Activated CD8-positive, alpha-beta T cell treated with anti-CD3 and anti-CD28 coated beads for 36 hours (primary cell): ENCODE measurements around the gene CTDSP2. TPM values are rescaled to one million over a fixed set of nuclear protein-coding genes. Genes with fewer than 3 reads are reported as not detected.

ENCODE experiments used
- ATAC-seq: fragments of 200-7000 bp; cut with Tn5 transposase; one replicate; pipeline ENCODE4 v1.10.0; 2021; ENCODE audit warnings: mild to moderate bottlenecking, moderate library complexity
- CTCF ChIA-PET: fragments of 350-600 bp; sonication (Branson Sonifier 250); formaldehyde crosslinking; loops from one replicate; lab custom pipeline; 2021; ENCODE audit warnings: antibody characterized with exemption; lab: Charles Lee
- POLR2A ChIA-PET: fragments of 350-600 bp; sonication (Branson Sonifier 250); formaldehyde crosslinking; loops from one replicate; lab custom pipeline; 2021; ENCODE audit warnings: antibody characterized with exemption; lab: Charles Lee
- DNase-seq: peaks from one replicate; pipeline ENCODE4 v3.0.0-alpha.2; 2020
- H3K27ac Mint-ChIP-seq: one replicate; pipeline ENCODE4 v1.8.0; 2021; ENCODE audit warnings: mild to moderate bottlenecking, mixed read lengths
- H3K27me3 Mint-ChIP-seq: one replicate; pipeline ENCODE4 v1.8.0; 2021; ENCODE audit warnings: mixed read lengths
- H3K36me3 Mint-ChIP-seq: one replicate; pipeline ENCODE4 v1.8.0; 2021; ENCODE audit warnings: low read depth, mixed read lengths
- H3K4me1 Mint-ChIP-seq: one replicate; pipeline ENCODE4 v1.8.0; 2021; ENCODE audit warnings: low read depth, mixed read lengths
- H3K4me3 Mint-ChIP-seq: one replicate; pipeline ENCODE4 v1.8.0; 2021; ENCODE audit warnings: mild to moderate bottlenecking, moderate library complexity, mixed read lengths
- H3K9me3 Mint-ChIP-seq: one replicate; pipeline ENCODE4 v1.8.0; 2021; ENCODE audit warnings: mixed read lengths
- CTCF ChIP-seq: fragments of 200-600 bp; IDR thresholded peaks from one replicate; pipeline ENCODE4 v1.8.0; 2022; ENCODE audit warnings: antibody characterized with exemption, mild to moderate bottlenecking
- intact Hi-C: fragments of 100-400 bp; cut with micrococcal nuclease; formaldehyde crosslinking; loops from one replicate; pipeline ENCODE4 v1.10.0; 2022
- total RNA-seq, 2 experiments: library from RNA; stranded (reverse); gene quantifications; one replicate each; pipeline ENCODE4 v1.2.3, GENCODE V29; 2021

The CTDSP2 gene
- total RNA-seq, 2 experiments from 2014 or later = 67.1 to 67.2 TPM

- Mint-ChIP-seq H3K9me3 (no peaks in the 10 kb centered on the region), H3K4me1 (peaks cover 14% of the 10 kb centered on the region), H3K4me3 (no peak overlapping the region), H3K27ac (no peak overlapping the region), H3K27me3 (peaks cover 5% of the 10 kb centered on the region), H3K36me3 (no peaks in the 10 kb centered on the region)
- no peak for TF ChIP-seq CTCF
- no peak for DNase-seq
- CTCF ChIA-PET = interaction anchor here (0.7 to 1.0 kb wide), 2 partner anchors 13 to 17 kb away, joined by 3 read pairs; no protein-coding TSS in a partner anchor
- POLR2A ChIA-PET = interaction anchor here (1.0 kb wide), 1 partner anchor 8 kb away, joined by 3 read pairs; no protein-coding TSS in a partner anchor
- intact Hi-C loops = no loop called here
- no peak for ATAC-seq
Observed at GRCh38 chr12:57877876-57878275, 31.3 kb upstream of the CTDSP2 start.

- H3K9me3 Mint-ChIP-seq = no peaks in the 10 kb centered on the region
- intact Hi-C loops = no loop called here
- H3K36me3 Mint-ChIP-seq = no peaks in the 10 kb centered on the region
- no peak overlapping the region for H3K4me3 Mint-ChIP-seq
- ATAC-seq (peak; percentile 17), DNase-seq (no peak)
- no peak for TF ChIP-seq CTCF
- H3K27ac Mint-ChIP-seq = no peak overlapping the region
- CTCF ChIA-PET = interaction anchor here (1.7 kb wide), 1 partner anchor 12 kb away, joined by 5 read pairs; no protein-coding TSS in a partner anchor
- POLR2A ChIA-PET = no interaction called here
- H3K27me3 Mint-ChIP-seq = peaks cover 5% of the 10 kb centered on the region
- H3K4me1 Mint-ChIP-seq = peaks cover 14% of the 10 kb centered on the region
Observed at GRCh38 chr12:57875753-57876547, 29.4 kb upstream of the CTDSP2 start.

- intact Hi-C loops = no loop called here
- CTCF ChIA-PET = interaction anchor here (0.9 to 1.7 kb wide), 2 partner anchors 9 to 92 kb away, joined by 3 to 7 read pairs; partner anchors contain the start of gene TSFM
- POLR2A ChIA-PET = no interaction called here
- Mint-ChIP-seq H3K27me3 (peaks cover 5% of the 10 kb centered on the region), H3K36me3 (no peaks in the 10 kb centered on the region), H3K4me3 (no peak overlapping the region), H3K27ac (no peak overlapping the region), H3K4me1 (peaks cover 14% of the 10 kb centered on the region), H3K9me3 (no peaks in the 10 kb centered on the region)
- DNase-seq = no peak
- ATAC-seq = no peak
- no peak for TF ChIP-seq CTCF
Observed at GRCh38 chr12:57874166-57875108, 27.9 kb upstream of the CTDSP2 start.

GRCh38 chr12:57872362-57872761, 25.8 kb upstream of the CTDSP2 start:
- Mint-ChIP-seq H3K4me3 (no peak overlapping the region), H3K4me1 (peaks cover 14% of the 10 kb centered on the region), H3K9me3 (no peaks in the 10 kb centered on the region), H3K36me3 (no peaks in the 10 kb centered on the region), H3K27me3 (peaks cover 2% of the 10 kb centered on the region), H3K27ac (no peak overlapping the region)
- ATAC-seq (no peak), DNase-seq (no peak)
- CTCF ChIA-PET = interaction anchor here (1.3 kb wide), 1 partner anchor 24 kb away, joined by 4 read pairs; no protein-coding TSS in a partner anchor
- POLR2A ChIA-PET = interaction anchor here (0.7 kb wide), 1 partner anchor 27 kb away, joined by 3 read pairs; no protein-coding TSS in a partner anchor
- intact Hi-C loops = no loop called here
- TF ChIP-seq CTCF = no peak
